Breast epithelium (tissue), 3 donors: Measurements from ENCODE around the gene F2RL3.
"Not testable (repeated sequence)": the region's sequence is repeated elsewhere in the genome, so short reads cannot be mapped to it uniquely, and the experiment has no call there.

Source experiments
- CTCF ChIP-seq, 3 donors: fragments of 450-650 bp; IDR thresholded peaks; one replicate each; pipeline ENCODE4 v1.5.1; 2016 to 2017; ENCODE audit warnings: antibody characterized with exemption in 3 of 3, mild to moderate bottlenecking in 3 of 3, moderate library complexity in 3 of 3
- POLR2AphosphoS5 ChIP-seq, 3 donors: sonication (generic); formaldehyde crosslinking; IDR thresholded peaks; one replicate each; pipeline ENCODE4 v1.6.1; 2017; ENCODE audit warnings: antibody characterized with exemption in 3 of 3

GRCh38 chr19:16940063-16940462, 51.3 kb downstream of the F2RL3 start:
- not testable (repeated sequence) for TF ChIP-seq POLR2AphosphoS5, CTCF (IDR thresholded peaks at IDR 0.05)
